Measurements from ENCODE around the gene PC. TPM values are rescaled to one million over a fixed set of nuclear protein-coding genes. Genes with fewer than 3 reads are reported as not detected.
A peak's percentile ranks its signal among the peaks of the same experiment; 100 is the strongest.
"Not testable (repeated sequence)": the region's sequence is repeated elsewhere in the genome, so short reads cannot be mapped to it uniquely, and the experiment has no call there.

Gene PC, protein sequence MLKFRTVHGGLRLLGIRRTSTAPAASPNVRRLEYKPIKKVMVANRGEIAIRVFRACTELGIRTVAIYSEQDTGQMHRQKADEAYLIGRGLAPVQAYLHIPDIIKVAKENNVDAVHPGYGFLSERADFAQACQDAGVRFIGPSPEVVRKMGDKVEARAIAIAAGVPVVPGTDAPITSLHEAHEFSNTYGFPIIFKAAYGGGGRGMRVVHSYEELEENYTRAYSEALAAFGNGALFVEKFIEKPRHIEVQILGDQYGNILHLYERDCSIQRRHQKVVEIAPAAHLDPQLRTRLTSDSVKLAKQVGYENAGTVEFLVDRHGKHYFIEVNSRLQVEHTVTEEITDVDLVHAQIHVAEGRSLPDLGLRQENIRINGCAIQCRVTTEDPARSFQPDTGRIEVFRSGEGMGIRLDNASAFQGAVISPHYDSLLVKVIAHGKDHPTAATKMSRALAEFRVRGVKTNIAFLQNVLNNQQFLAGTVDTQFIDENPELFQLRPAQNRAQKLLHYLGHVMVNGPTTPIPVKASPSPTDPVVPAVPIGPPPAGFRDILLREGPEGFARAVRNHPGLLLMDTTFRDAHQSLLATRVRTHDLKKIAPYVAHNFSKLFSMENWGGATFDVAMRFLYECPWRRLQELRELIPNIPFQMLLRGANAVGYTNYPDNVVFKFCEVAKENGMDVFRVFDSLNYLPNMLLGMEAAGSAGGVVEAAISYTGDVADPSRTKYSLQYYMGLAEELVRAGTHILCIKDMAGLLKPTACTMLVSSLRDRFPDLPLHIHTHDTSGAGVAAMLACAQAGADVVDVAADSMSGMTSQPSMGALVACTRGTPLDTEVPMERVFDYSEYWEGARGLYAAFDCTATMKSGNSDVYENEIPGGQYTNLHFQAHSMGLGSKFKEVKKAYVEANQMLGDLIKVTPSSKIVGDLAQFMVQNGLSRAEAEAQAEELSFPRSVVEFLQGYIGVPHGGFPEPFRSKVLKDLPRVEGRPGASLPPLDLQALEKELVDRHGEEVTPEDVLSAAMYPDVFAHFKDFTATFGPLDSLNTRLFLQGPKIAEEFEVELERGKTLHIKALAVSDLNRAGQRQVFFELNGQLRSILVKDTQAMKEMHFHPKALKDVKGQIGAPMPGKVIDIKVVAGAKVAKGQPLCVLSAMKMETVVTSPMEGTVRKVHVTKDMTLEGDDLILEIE
- 25.4 TPM for polyA plus RNA-seq (ENCODE audit: insufficient read length)

DNA sequence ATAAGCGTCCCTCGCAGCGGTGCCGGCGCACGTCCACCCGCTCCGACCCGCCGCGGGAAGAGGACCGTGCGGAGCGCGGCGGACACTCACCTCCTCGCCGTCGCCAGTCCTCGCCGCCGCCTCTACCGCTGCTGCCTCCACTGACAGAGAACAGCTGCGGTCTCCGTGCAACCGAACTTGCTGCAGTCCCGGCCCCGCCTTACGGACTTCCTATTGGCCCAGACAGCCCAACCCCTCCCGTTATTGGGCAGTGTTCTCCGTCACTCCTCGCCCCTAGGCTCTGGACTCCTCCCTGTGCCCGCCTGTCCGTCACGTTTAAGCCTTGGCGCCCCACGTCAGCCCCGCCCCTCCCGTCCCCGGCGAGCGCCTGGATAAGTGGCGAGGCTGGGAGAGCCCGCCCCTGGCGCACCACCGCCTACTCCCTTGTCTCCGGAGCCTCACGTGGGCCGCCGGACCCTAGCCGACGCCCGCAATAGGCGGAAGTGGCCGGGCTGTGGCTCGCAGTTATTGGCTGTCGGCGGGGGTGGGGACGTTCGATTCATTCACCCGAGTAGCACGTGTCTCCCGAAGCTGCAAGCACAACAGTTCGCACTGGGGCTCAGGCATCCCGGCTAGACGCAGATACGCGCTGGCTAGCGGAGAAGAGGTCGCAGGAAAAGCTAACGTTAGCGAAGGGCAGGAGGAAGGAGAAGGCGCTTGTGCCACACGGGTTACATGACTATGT is at the start of gene PC:
PC (minus strand) TSS at position 152 of the 724 bp plus-strand sequence. CDS start 86,224 bp downstream, outside the sequence.
- peak; percentile 99 for DNase-seq

DNA sequence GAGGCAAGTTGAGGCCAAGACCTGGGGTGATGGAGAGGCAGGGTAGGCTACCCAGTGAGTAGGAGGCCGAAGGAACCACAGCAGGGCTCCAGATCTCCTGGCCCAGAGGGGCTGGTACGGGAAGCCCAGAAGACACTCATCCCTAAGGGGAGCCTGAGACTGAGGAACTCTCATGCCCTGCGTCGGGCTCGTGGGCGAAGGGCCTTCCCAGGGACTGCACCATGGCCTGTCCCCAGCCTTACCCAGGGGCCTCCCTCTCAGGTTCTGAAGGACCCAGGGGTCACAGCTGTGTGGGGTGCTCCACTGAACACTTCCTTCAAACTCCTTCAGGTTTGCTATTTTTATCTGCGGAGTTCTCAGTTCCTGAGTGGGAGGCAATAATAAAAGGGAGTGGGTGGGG is 48.9 kb upstream of the PC start:
- DNase-seq: no peak

DNA sequence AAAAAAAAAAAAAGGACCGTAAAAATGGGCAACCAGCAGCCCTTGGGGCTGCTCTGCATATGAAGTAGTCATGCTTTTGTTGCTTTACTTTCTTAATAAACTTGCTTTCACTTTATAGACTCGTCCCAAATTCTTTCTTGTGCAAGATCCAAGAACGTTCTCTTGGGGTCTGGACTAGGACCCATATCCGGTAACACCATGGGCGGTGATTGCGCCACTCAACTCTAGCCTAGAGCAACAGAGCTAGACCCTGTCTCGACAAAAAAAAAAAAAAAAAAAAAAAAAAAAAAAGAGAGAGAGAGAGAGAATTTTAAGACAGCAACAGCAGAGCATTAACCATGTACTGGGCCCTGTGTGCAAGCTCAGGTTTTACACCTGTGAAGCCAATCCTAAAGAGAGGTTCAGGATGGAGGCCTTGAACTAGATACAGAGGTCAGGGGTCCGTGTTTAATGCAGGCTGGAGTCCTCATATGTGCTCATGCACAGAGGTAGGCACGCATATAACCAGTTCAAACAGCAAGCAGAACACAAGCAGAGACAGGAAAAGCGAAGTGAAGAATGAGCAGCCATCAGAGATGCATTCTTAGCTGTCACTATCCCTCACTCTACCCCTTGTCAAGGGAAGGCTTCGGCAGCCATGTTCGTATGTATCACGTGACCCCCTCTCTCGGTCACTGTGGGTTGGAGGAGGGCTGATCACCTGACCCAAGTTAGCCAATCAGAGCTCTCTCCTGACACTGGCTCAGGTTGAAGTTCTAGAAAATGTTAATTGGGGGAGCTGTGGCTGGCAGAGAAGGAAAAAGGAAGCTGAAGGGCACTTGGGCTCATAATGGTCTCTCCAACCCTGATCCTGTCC is 48.1 kb upstream of the PC start:
- DNase-seq: no peak

DNA sequence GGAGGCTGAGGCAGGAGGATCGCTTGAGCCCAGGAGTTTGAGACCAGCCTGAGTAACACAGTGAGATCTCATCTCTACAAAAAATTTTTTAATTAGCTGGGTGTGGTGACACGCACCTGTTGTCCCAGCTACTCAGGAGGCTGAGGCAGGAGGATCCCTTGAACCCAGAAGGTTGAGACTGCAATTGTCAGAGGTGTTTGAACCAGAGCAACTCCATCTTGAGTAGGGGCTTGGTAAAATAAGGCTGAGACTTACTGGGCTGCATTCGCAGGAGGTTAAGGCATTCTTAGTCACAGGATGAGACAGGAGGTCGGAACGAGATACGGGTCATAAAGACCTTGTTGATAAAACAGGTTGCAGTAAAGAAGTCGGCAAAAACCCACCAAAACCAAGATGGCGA is 47.0 kb upstream of the PC start:
- not testable (repeated sequence) for DNase-seq

DNA sequence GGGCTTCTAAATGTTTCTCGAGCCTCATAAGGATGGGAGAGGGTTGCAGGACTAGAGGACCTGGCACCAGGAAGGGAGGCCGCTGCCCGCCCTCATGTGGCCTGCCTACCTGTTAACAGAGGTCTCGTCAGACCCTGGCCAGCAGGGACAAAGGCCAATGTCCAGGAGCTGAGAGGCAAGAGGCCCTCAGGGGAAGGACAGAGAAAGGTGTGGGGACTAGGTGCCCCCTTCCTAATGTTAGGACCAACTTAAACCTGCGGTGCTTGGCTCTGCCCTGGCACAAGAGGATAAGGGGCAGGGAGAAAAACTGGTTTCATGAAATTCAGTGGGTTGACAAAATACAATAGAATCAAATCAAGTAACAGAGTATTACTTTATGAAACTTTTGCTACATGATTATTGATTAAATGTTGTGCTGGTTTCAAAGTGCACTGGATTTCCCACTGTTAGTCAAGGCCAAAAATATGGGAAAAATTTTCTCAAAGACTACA is 44.8 kb upstream of the PC start:
- DNase-seq: no peak

DNA sequence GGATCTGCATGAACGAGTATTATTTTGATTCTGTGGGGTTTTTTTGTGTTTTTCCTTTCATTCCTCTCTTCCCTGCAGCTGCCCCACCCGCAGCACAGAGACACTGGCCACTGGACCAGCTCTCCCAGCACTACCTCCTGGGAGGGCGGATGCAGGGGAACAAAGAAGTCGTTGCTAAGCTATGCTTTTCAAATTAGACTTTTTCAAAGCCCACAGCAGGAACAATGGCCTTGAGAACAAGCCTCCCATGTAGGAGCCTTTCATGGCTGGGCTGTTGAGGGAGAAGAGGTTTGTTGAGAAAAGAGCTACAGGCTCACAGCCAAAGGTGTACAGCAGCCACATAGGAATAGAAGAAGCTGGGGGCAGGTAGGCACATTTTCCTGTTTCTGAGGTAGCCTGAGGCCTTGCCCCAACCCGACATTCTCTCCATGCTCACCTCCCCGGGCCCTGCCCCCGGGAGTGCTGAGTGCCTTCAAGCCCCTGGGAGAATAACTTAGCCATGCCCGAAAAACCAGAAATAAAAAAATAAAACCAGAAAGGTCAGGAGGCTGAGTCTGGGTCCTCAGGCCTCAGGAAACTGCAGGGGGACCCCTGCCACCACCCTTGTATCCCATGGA is 44.2 kb upstream of the PC start:
- no peak for DNase-seq

DNA sequence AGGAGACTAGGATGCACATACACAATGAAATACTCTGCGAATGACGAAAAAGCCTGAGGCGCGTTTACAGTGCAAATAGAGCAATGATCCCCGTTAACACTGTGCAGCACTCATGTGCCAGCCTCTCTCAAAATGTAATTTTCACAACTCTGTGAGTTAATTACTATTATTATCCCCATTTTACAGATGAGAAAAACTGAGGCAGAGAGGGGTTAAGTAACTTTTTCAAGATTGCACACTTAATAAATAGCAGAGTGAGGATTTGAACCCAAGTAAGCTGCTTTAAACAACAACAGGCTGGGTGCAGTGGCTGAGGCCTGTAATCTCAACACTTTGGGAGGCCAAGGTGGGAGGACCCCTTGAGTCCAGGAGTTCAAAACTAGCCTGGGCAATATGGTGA is 43.1 kb upstream of the PC start:
- no peak for DNase-seq

DNA sequence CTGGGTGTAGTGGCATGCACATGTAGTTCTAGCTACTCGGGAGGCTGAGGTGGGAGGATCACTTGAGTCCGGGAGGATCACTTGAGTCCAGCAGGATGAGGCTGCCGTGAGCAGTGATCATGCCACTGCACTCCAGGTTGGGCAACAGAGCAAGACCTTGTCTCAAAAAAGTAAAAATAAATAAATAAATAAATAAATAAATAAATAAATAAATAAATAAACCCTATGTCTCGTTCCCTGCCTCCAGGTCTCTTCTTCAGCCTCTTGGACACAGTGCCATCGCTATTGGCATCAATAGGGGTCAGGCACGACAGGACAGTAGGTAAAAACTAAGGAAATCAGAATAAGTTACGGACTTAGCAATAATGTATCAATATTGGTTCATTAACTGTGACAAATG is 41.4 kb upstream of the PC start:
- no peak for DNase-seq

DNA sequence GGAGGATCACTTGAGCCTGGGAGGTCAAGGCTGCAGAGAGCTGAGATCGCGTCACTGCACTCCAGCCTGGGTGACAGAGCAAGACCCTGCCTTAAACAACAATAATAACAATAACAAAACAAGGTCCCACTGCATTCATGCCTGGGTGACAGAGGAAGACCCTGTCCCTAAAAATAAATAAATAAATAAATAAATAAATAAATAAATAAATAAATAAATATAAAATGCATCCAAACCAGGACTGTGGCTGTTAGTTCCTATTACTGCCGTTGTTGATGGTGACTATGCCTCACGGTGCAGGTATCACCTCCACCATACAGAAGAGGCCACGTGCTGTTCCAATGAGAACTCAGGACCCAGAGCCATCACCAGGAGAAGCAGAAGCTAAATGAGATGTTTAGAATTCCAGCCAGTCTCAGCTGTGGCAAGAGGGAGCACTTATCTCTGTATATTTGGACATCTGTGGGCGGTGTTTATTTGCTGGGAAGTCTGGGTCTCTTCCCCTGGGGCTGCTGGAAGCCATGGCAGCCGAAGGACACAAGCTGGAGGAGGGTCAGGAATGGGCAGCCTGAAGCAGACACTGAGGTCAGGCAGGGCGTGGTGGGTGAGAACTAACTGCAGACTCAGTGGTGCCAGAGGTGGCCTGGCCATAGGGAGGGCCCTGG is 38.6 kb upstream of the PC start:
- DNase-seq: no peak

DNA sequence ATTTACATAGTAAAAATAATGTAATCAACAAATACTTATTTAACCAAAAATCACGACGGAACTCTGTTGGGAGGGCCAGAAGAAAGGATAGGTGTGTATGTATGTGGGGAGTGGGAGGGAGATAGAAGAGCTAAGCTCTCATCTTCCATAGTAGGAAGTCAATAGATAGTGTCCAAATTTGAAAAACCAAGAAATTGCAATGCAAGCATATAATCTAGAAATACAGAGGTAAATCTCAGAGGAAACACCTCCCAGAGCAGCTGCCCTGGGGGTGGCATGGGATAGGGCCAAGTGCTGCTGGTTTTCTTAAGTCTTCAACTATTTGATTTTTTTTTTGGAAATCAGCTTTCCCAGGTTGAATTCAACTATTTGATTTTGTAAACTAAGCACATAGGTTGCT is 33.9 kb upstream of the PC start:
- no peak for DNase-seq

DNA sequence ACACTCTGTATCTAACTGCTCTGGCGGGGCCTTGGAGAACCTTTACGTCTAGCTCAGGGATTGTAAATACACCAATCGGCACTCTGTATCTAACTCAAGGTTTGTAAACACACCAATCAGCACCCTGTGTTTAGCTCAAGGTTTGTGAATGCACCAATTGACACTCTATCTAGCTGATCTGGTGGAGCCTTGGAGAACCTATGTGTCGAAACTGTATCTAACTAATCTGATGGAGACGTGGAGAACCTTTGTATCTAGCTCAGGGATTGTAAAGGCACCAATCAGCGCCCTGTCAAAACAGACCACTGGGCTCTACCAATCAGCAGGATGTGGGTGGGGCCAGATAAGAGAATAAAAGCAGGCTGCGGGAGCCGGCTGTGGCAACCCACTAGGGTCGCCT is 31.2 kb upstream of the PC start:
- not testable (repeated sequence) for DNase-seq

DNA sequence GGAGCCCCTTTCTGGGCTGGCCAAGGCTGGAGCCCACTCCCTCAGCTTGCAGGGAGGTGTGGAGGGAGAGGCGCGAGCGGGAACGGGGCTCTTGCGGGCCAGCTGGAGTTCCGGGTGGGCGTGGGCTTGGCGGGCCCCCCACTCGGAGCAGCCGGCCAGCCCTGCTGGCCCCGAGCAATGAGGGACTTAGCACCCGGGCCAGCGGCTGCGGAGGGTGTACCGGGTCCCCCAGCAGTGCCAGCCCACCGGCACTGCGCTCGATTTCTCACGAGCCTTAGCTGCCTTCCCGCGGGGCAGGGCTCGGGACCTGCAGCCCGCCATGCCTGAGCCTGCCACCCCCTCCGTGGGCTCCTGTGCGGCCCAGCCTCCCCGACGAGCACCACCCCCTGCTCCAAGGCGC is 30.6 kb upstream of the PC start:
- DNase-seq: not testable (repeated sequence)

DNA sequence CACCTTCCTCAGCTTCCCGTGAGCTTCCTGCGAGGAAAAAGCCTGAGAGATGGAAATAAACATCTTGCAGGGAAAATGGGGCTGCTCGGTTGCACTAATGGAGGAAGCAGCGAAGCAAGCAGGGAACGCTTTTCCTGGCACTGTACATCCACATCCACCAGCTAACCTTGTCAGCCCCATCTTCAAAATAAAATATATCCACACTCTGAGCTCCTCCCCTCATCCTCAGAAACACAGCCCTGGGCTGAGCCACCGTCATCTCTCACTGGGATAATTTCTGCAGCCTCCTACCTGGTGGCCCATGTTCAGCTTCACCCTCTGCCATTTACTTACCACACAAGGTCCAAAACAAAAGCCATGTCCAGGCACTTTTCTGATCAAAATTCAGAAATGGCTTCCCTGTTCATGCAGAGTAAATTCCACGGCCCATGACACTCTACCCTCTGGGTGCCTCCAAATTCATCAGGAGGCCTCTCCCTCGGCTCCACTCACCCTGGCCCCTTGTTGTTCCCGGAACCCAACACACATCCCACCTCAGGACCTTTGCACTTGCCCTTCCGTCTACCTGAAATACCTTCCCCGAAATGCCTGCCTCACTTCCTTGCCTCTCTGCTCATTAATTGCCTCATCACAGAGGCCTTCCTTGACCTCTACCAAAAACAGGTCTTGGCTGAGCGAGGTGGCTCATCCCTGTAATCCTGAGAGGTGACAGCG is 29.9 kb upstream of the PC start:
- no peak for DNase-seq

DNA sequence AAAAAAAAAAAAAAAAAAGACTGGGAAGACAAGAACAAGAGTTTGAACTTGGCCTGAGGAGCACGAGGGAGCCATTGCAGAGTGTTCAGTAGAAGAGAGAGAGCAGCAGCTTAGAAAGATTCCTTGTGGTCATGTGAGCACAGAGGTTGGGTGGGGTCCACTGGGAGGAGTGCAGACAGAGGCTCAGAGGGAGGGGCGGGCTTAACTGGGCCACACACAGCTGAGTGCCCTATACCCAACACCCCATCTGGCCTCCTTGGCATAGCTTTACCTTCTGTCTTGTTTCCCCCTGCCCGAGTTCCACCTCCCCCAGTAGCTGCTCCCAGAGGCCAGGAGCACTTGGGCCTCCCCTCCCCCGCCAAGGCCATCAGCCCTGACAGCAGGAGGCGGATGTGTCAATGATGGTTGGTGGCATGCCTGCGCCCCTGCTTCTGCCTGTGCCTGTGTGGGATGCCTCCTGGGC is 29.0 kb upstream of the PC start:
- no peak for DNase-seq

DNA sequence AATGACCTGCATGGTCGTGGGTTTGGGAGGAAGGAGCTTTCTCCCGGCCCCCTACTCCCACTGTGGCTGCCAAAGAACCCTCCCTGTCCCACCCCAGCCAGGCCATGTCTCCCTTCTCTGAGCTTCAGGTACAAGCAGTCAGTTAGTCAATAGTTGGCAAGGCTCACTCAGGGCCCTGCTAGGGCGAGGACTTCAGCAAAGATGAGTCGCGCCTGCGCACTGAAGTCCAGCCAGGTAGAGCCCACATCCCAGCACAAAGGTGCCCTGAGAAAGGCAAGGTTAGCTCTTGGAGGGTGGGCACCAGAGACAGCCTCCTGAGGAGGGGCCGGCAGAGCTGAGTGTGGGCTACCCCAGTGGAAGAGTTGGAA is 28.0 kb upstream of the PC start:
- DNase-seq: no peak

DNA sequence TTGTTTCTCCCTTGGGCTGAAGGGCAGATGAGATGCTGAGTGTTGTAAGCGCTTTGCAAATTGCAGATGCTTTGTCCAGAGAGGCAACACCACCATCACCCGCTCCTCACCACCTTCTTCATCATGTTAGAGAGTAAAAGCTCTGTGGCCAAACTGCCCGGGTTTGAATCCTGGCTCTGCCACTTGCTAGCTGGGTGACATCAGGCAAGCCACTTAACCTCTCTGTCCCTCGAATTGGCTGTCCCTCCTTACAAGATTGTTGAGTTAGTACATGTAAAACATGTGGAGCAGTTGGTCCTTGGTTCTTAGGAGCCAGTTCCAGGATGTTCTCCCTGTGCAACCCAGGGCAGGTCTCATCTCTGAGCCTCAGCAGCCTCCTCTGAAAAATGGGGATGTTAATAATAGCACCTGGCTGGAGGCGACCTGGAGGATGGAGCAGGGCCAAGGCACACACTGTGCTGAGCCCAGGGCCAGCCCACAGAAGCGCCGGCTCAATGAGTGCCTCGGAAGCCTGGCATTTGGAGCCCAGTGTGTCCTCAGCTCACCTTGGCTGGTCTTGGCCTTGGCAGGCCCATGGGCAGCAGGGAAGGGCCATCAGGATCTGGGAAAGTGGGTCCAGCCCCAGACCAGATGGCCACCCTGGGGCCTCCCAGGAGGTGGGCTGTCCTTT is 27.5 kb upstream of the PC start:
- DNase-seq: no peak

DNA sequence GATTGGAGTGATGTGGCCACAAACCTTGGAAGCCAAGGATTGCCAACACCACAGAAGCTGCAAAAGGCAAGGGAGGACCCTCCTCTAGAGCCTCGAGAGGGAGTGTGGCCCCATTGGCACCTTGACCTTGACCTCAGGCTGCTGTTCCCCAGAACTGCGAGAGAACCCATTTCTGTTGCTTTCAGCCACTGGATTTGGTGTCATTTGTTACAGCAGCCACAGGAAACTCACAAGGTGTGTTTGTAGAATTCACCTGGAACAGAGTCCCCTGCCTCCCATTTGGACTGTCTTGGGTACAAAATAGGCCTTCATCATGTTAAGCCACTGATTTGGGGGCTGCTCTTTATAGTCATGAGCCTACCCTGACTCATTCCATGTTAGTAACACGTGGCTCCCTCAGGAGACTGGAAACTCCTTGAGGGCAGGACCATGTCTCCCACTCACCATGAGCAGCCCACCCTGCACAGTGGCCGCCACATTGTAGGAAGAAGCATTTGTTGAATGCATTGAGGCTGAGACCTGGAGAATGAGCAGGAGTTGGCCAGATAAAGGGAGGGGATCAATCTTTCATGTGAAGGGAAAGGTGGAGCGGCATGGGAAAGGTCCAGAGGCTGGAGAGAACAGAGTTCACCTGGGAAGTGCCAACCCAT is 25.2 kb upstream of the PC start:
- no peak for DNase-seq

DNA sequence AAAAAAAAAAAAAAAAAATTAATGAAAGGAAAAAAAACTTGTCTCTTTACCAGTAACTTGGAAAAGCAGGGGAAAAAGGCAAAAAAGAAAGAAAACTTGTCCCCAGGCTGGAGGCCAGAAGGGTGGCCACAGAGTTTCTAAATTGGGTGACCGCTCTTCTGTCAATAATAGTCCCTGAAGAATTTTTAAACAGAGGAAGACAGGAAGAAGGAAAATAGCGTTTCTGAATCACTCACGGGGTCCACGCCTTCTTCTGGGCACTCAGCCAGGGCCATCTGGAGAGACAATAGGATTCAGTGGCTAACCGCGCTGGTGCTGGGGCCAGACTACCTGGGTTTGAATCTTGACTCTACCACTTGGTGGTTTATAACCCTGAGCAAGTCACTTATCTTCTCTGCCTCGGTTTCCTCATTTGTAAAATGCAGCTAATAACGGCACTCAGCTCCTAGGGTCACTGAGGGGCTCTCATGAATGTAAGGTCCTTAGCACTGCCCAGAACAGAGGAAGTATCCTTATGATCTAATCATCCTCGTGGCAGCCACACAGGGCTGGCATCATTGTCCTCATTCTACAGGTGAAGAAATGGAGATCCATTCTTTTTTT is 23.9 kb upstream of the PC start:
- peak; percentile 85 for DNase-seq
